GM23338 (cell line): Measurements from ENCODE around the gene SPOCK2. TPM values are rescaled to one million over a fixed set of nuclear protein-coding genes. Genes with fewer than 3 reads are reported as not detected.

ENCODE experiments used
- ATAC-seq: fragments of 200-7000 bp; cut with Tn5 transposase; 3 replicates; pipeline ENCODE4 v1.9.1; 2020
- DNase-seq: peaks from one replicate; pipeline ENCODE4 v3.0.0-alpha.2; 2015; ENCODE audit warnings: low spot score
- H2AFZ ChIP-seq: fragments of 200-600 bp; sonication (generic); 2 replicates; pipeline ENCODE4 v1.8.0; 2016; ENCODE audit warnings: antibody characterized with exemption, mild to moderate bottlenecking, moderate library complexity
- H3F3A ChIP-seq: fragments of 200-600 bp; sonication (generic); replicated peaks from 2 replicates; pipeline ENCODE4 v1.8.0; 2017; ENCODE audit warnings: antibody characterized with exemption, mixed run types, low read depth
- H3K27ac ChIP-seq: fragments of 200-600 bp; sonication (generic); 2 replicates; pipeline ENCODE4 v1.6.1; 2016; ENCODE audit warnings: low read depth
- H3K27me3 ChIP-seq: fragments of 200-600 bp; sonication (generic); 2 replicates; pipeline ENCODE4 v1.8.0; 2016; ENCODE audit warnings: mild to moderate bottlenecking, mixed run types, moderate library complexity; ENCODE audit not compliant: insufficient read depth
- H3K36me3 ChIP-seq: fragments of 200-600 bp; sonication (generic); 2 replicates; pipeline ENCODE4 v1.8.0; 2016; ENCODE audit warnings: mild to moderate bottlenecking; ENCODE audit not compliant: insufficient read depth
- H3K4me1 ChIP-seq: fragments of 200-600 bp; sonication (generic); 2 replicates; pipeline ENCODE4 v1.8.0; 2016; ENCODE audit warnings: mild to moderate bottlenecking, moderate library complexity; ENCODE audit not compliant: insufficient read depth
- H3K4me2 ChIP-seq: fragments of 200-600 bp; sonication (generic); 2 replicates; pipeline ENCODE4 v1.7.1; 2017; ENCODE audit warnings: mixed run types
- H3K4me3 ChIP-seq: fragments of 200-600 bp; sonication (generic); 2 replicates; pipeline ENCODE4 v1.6.1; 2016; ENCODE audit warnings: mixed run types
- H3K79me2 ChIP-seq: fragments of 200-600 bp; sonication (generic); replicated peaks from 2 replicates; pipeline ENCODE4 v1.8.0; 2017; ENCODE audit warnings: mild to moderate bottlenecking; ENCODE audit not compliant: insufficient read depth
- H3K9me2 ChIP-seq: fragments of 200-600 bp; sonication (generic); 2 replicates; pipeline ENCODE4 v1.8.0; 2017; ENCODE audit not compliant: insufficient read depth
- H4K20me1 ChIP-seq: fragments of 200-600 bp; sonication (generic); replicated peaks from 2 replicates; pipeline ENCODE4 v1.8.0; 2017; ENCODE audit warnings: mild to moderate bottlenecking; ENCODE audit not compliant: insufficient read depth
- H3K27ac Mint-ChIP-seq: 2 replicates; pipeline ENCODE4 v1.8.0; 2020; ENCODE audit warnings: inconsistent platforms, mild to moderate bottlenecking, moderate library complexity, mixed read lengths
- H3K27me3 Mint-ChIP-seq: 3 replicates; pipeline ENCODE4 v1.8.0; 2022; ENCODE audit warnings: low read depth, mild to moderate bottlenecking, moderate library complexity, mixed read lengths, inconsistent platforms; ENCODE audit not compliant: insufficient read depth, poor library complexity
- H3K36me3 Mint-ChIP-seq: 3 replicates; pipeline ENCODE4 v1.8.0; 2021; ENCODE audit warnings: low read depth, mild to moderate bottlenecking, inconsistent platforms, moderate library complexity, mixed read lengths
- H3K4me1 Mint-ChIP-seq: 3 replicates; pipeline ENCODE4 v1.8.0; 2020; ENCODE audit warnings: mild to moderate bottlenecking, inconsistent platforms, mixed read lengths
- H3K4me3 Mint-ChIP-seq: 3 replicates; pipeline ENCODE4 v1.8.0; 2021; ENCODE audit warnings: moderate library complexity, mild to moderate bottlenecking, inconsistent platforms, mixed read lengths
- H3K9me3 Mint-ChIP-seq: 3 replicates; pipeline ENCODE4 v1.8.0; 2020; ENCODE audit warnings: moderate library complexity, mild to moderate bottlenecking, inconsistent platforms, mixed read lengths
- NANOG ChIP-seq: IDR thresholded peaks from 2 replicates; pipeline ENCODE4 v1.6.1; 2016; ENCODE audit warnings: antibody characterized with exemption, borderline replicate concordance
- POLR2AphosphoS5 ChIP-seq: IDR thresholded peaks from 2 replicates; pipeline ENCODE4 v1.6.1; 2016; ENCODE audit warnings: antibody characterized with exemption, low read depth
- REST ChIP-seq: IDR thresholded peaks from one replicate; pipeline ENCODE4 v1.6.1; 2018; ENCODE audit warnings: antibody characterized with exemption; ENCODE audit not compliant: unreplicated experiment
- polyA plus RNA-seq: library from polyadenylated mRNA; unstranded; fragments of >200 nt; fragmentation: Nextera tagmentation; extraction: Ambion mirVana; gene quantifications from 2 replicates; pipeline ENCODE4 v1.2.1, GENCODE V29; 2016
- total RNA-seq: library from RNA; depleted of rRNA; stranded (reverse); fragments of >200 nt; shearing (Covaris generic); gene quantifications from 2 replicates; pipeline ENCODE4 v1.2.3, GENCODE V29; 2014
- TF ChIP-seq, protein P1 (sequence below): fragments of 250-450 bp; sonication (Bioruptor Pico); IDR thresholded peaks from 2 replicates; pipeline ENCODE4 v1.5.0; 2020; ENCODE audit warnings: mild to moderate bottlenecking, moderate library complexity

SPOCK2 gene
- total and polyA plus RNA-seq, 2 experiments from 2014 or later: 1.3 to 3.6 TPM

DNA sequence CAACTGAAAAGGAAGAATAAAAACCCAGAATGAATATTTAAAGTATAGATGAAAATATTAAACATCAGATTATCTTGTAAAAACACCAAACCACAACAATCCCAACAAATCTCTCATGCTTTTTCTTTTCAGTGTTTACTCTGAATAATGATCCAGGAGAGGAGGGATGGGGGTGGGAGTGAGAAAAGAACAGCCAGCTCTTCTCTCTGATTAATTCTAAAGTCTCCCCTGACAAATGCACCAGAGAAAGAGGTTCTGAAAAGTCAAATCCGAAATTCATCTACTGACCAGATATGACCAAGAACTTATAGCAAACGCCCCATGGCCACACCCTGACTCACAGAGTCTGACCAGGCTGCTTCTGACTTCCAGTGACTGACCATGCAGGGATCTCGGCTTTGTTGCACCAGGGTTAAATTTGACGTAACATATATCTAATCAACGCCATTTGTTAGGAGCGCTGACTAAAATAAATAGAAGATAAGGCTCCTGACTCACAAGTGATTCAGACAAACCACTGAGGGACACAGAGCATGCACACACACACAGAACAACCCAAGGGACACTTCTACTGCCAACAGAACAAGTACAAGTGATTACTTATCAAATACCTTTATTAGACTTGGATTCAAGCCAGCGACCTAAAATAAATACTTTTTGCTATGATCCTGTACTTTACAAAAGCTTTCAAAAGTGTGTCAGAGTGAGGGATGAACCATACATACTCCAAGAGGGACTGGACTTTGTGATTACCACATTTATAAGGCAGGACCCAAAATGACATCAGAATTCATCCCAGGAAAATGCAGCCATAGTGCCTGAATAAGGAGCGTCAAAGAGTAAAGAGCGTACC lies 9.3 kb upstream of the SPOCK2 start:
- H3F3A ChIP-seq: no peaks in the 10 kb centered on the region
- TF ChIP-seq, protein P1, sequence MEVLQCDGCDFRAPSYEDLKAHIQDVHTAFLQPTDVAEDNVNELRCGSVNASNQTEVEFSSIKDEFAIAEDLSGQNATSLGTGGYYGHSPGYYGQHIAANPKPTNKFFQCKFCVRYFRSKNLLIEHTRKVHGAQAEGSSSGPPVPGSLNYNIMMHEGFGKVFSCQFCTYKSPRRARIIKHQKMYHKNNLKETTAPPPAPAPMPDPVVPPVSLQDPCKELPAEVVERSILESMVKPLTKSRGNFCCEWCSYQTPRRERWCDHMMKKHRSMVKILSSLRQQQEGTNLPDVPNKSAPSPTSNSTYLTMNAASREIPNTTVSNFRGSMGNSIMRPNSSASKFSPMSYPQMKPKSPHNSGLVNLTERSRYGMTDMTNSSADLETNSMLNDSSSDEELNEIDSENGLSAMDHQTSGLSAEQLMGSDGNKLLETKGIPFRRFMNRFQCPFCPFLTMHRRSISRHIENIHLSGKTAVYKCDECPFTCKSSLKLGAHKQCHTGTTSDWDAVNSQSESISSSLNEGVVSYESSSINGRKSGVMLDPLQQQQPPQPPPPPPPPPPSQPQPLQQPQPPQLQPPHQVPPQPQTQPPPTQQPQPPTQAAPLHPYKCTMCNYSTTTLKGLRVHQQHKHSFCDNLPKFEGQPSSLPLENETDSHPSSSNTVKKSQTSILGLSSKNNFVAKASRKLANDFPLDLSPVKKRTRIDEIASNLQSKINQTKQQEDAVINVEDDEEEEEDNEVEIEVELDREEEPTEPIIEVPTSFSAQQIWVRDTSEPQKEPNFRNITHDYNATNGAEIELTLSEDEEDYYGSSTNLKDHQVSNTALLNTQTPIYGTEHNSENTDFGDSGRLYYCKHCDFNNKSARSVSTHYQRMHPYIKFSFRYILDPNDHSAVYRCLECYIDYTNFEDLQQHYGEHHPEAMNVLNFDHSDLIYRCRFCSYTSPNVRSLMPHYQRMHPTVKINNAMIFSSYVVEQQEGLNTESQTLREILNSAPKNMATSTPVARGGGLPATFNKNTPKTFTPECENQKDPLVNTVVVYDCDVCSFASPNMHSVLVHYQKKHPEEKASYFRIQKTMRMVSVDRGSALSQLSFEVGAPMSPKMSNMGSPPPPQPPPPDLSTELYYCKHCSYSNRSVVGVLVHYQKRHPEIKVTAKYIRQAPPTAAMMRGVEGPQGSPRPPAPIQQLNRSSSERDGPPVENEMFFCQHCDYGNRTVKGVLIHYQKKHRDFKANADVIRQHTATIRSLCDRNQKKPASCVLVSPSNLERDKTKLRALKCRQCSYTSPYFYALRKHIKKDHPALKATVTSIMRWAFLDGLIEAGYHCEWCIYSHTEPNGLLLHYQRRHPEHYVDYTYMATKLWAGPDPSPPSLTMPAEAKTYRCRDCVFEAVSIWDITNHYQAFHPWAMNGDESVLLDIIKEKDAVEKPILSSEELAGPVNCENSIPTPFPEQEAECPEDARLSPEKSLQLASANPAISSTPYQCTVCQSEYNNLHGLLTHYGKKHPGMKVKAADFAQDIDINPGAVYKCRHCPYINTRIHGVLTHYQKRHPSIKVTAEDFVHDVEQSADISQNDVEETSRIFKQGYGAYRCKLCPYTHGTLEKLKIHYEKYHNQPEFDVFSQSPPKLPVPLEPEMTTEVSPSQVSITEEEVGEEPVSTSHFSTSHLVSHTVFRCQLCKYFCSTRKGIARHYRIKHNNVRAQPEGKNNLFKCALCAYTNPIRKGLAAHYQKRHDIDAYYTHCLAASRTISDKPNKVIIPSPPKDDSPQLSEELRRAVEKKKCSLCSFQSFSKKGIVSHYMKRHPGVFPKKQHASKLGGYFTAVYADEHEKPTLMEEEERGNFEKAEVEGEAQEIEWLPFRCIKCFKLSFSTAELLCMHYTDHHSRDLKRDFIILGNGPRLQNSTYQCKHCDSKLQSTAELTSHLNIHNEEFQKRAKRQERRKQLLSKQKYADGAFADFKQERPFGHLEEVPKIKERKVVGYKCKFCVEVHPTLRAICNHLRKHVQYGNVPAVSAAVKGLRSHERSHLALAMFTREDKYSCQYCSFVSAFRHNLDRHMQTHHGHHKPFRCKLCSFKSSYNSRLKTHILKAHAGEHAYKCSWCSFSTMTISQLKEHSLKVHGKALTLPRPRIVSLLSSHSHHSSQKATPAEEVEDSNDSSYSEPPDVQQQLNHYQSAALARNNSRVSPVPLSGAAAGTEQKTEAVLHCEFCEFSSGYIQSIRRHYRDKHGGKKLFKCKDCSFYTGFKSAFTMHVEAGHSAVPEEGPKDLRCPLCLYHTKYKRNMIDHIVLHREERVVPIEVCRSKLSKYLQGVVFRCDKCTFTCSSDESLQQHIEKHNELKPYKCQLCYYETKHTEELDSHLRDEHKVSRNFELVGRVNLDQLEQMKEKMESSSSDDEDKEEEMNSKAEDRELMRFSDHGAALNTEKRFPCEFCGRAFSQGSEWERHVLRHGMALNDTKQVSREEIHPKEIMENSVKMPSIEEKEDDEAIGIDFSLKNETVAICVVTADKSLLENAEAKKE (CRISPR knock-in tag): no peak
- TF ChIP-seq NANOG (no peak), POLR2AphosphoS5 (no peak), REST (no peak)
- no peak for DNase-seq
- Mint-ChIP-seq H3K27ac (no peak overlapping the region), H3K4me3 (no peak overlapping the region), H3K9me3 (no peaks in the 10 kb centered on the region), H3K27me3 (no peaks in the 10 kb centered on the region), H3K36me3 (peaks cover 6% of the 10 kb centered on the region; the same call in 1 of the 3 replicates), H3K4me1 (peaks cover 2% of the 10 kb centered on the region; the same call in 2 of the 3 replicates)
- H3K4me3 ChIP-seq: no peak overlapping the region
- no peaks in the 10 kb centered on the region for H3K79me2 ChIP-seq
- H3K27me3 ChIP-seq: no peaks in the 10 kb centered on the region
- H3K9me2 ChIP-seq: no peaks in the 10 kb centered on the region
- H3K27ac ChIP-seq: no peak overlapping the region
- no peak for ATAC-seq
- H4K20me1 ChIP-seq: no peaks in the 10 kb centered on the region
- H3K36me3 ChIP-seq: no peaks in the 10 kb centered on the region
- H3K4me1 ChIP-seq: no peaks in the 10 kb centered on the region
- no peak overlapping the region for H2AFZ ChIP-seq
- H3K4me2 ChIP-seq: no peak overlapping the region
